ENCODE results near the gene RNASE13. TPM values are rescaled to one million over a fixed set of nuclear protein-coding genes. Genes with fewer than 3 reads are reported as not detected.
"Not testable (repeated sequence)": the region's sequence is repeated elsewhere in the genome, so short reads cannot be mapped to it uniquely, and the experiment has no call there.

Gene RNASE13
- total and polyA plus RNA-seq, 4 donors, result not detected

- DNase-seq (peak; percentile 92 to 95 (median 94)), ATAC-seq (ENCODE audit: insufficient read depth, low FRiP score) (peak; percentile 92)
- 0 to 2% methylated on average over 4 of the region's 4 CpGs for WGBS, 2 donors
- no peaks in the 10 kb centered on the region for H3K9me3 ChIP-seq (ENCODE audit: control insufficient read depth in 4 of 4, insufficient read depth in 3 of 4, low read length in 3 of 4)
- peak overlapping the region in 1 of 2 donors; percentile 49 for H3K27ac ChIP-seq (ENCODE audit: low read depth in 1 of 2, low read length in 1 of 2)
- TF ChIP-seq CTCF (IDR thresholded peaks at IDR 0.05; ENCODE audit: control extremely low read depth, extremely low read depth), result peak; percentile 96
- H3K36me3 ChIP-seq (ENCODE audit: control insufficient read depth in 4 of 4, insufficient read depth in 4 of 4, low read length in 4 of 4), result peaks cover 3 to 12% (median 8%) of the 10 kb centered on the region in 4 donors
- H3K27me3 ChIP-seq (ENCODE audit: control insufficient read depth in 3 of 3, insufficient read depth in 3 of 3, low read length in 2 of 3), result no peaks in the 10 kb centered on the region
- H3K4me1 ChIP-seq (ENCODE audit: control insufficient read depth in 5 of 5, insufficient read depth in 5 of 5, low read length in 5 of 5), result peaks cover 0 to 4% (median 0%) of the 10 kb centered on the region in 5 donors
- no peak overlapping the region for H3K9ac ChIP-seq (ENCODE audit: insufficient read depth in 1 of 2, low read length in 2 of 2)
- H3K4me3 ChIP-seq, result no peak overlapping the region
Measured at GRCh38 chr14:21014761-21015190, 19.8 kb downstream of the RNASE13 start.

GRCh38 chr14:21011136-21011535 lies 23.5 kb downstream of the RNASE13 start:
- H3K27me3 ChIP-seq (ENCODE audit: control insufficient read depth in 3 of 3, insufficient read depth in 3 of 3, low read length in 2 of 3), result no peaks in the 10 kb centered on the region
- H3K4me3 ChIP-seq, result no peak overlapping the region
- H3K9ac ChIP-seq (ENCODE audit: insufficient read depth in 1 of 2, low read length in 2 of 2), result no peak overlapping the region
- WGBS, 2 donors, result 78 to 90% methylated on average over 1 of the region's 1 CpG
- DNase-seq (no peak), ATAC-seq (ENCODE audit: insufficient read depth, low FRiP score) (no peak)
- no peaks in the 10 kb centered on the region for H3K9me3 ChIP-seq (ENCODE audit: control insufficient read depth in 4 of 4, insufficient read depth in 3 of 4, low read length in 3 of 4)
- H3K4me1 ChIP-seq (ENCODE audit: control insufficient read depth in 5 of 5, insufficient read depth in 5 of 5, low read length in 5 of 5), result peaks cover 0 to 4% (median 0%) of the 10 kb centered on the region in 5 donors
- H3K36me3 ChIP-seq (ENCODE audit: control insufficient read depth in 4 of 4, insufficient read depth in 4 of 4, low read length in 4 of 4), result no peaks in the 10 kb centered on the region
- no peak for TF ChIP-seq CTCF (IDR thresholded peaks at IDR 0.05; ENCODE audit: control extremely low read depth, extremely low read depth)
- H3K27ac ChIP-seq (ENCODE audit: low read depth in 1 of 2, low read length in 1 of 2), result no peak overlapping the region

GRCh38 chr14:21009721-21010120 lies 24.9 kb downstream of the RNASE13 start:
- not testable (repeated sequence) for H3K27ac ChIP-seq (ENCODE audit: low read depth in 1 of 2, low read length in 1 of 2); H3K9ac ChIP-seq (ENCODE audit: insufficient read depth in 1 of 2, low read length in 2 of 2); H3K36me3 ChIP-seq (ENCODE audit: control insufficient read depth in 4 of 4, insufficient read depth in 4 of 4, low read length in 4 of 4); H3K9me3 ChIP-seq (ENCODE audit: control insufficient read depth in 4 of 4, insufficient read depth in 3 of 4, low read length in 3 of 4); H3K27me3 ChIP-seq (ENCODE audit: control insufficient read depth in 3 of 3, insufficient read depth in 3 of 3, low read length in 2 of 3); H3K4me3 ChIP-seq; ATAC-seq (ENCODE audit: insufficient read depth, low FRiP score); H3K4me1 ChIP-seq (ENCODE audit: control insufficient read depth in 5 of 5, insufficient read depth in 5 of 5, low read length in 5 of 5); DNase-seq
- 80 to 88% methylated on average over 3 of the region's 3 CpGs for WGBS, 2 donors

GRCh38 chr14:21003788-21004346 lies 30.7 kb downstream of the RNASE13 start:
- Histone ChIP-seq H3K9ac (ENCODE audit: insufficient read depth in 1 of 2, low read length in 2 of 2) (no peak overlapping the region), H3K36me3 (ENCODE audit: control insufficient read depth in 4 of 4, insufficient read depth in 4 of 4, low read length in 4 of 4) (no peaks in the 10 kb centered on the region), H3K27ac (ENCODE audit: low read depth in 1 of 2, low read length in 1 of 2) (no peak overlapping the region), H3K4me3 (no peak overlapping the region), H3K27me3 (ENCODE audit: control insufficient read depth in 3 of 3, insufficient read depth in 3 of 3, low read length in 2 of 3) (no peaks in the 10 kb centered on the region), H3K4me1 (ENCODE audit: control insufficient read depth in 5 of 5, insufficient read depth in 5 of 5, low read length in 5 of 5) (no peaks in the 10 kb centered on the region), H3K9me3 (ENCODE audit: control insufficient read depth in 4 of 4, insufficient read depth in 3 of 4, low read length in 3 of 4) (no peaks in the 10 kb centered on the region)
- DNase-seq, result no peak
- ATAC-seq (ENCODE audit: insufficient read depth, low FRiP score), result no peak
- TF ChIP-seq CTCF (IDR thresholded peaks at IDR 0.05; ENCODE audit: control extremely low read depth, extremely low read depth), result no peak
- 89 to 93% methylated on average over 14 of the region's 14 CpGs for WGBS, 2 donors
